ENCODE data around the gene MATN1. TPM values are rescaled to one million over a fixed set of nuclear protein-coding genes. Genes with fewer than 3 reads are reported as not detected.

Gene MATN1
- total and polyA plus RNA-seq, 4 donors, result 0.50 to 1.4 (median 0.88) TPM

GRCh38 chr1:30685796-30686165, 37.6 kb downstream of the MATN1 start:
- Histone ChIP-seq H3K36me3 (ENCODE audit: control insufficient read depth, insufficient read depth, low read length) (no peaks in the 10 kb centered on the region), H3K27me3 (ENCODE audit: control insufficient read depth, insufficient read depth, low read length) (peaks cover 32% of the 10 kb centered on the region)
- 35% methylated on average over 8 of the region's 11 CpGs for WGBS (ENCODE audit: insufficient coverage)

GRCh38 chr1:30684881-30685795, 38.2 kb downstream of the MATN1 start:
- H3K27ac ChIP-seq (ENCODE audit: low read depth, low read length), result no peak overlapping the region
- H3K9me3 ChIP-seq (ENCODE audit: control insufficient read depth, insufficient read depth, low read length), result peaks cover 2% of the 10 kb centered on the region
- WGBS (ENCODE audit: insufficient coverage), result 6% methylated on average over 45 of the region's 56 CpGs
- H3K27me3 ChIP-seq (ENCODE audit: control insufficient read depth, insufficient read depth, low read length), result peaks cover 32% of the 10 kb centered on the region
- DNase-seq (ENCODE audit: low read depth in 4 of 6, low spot score in 6 of 6), result peak in 2 of 6 donors; percentile 46 to 85
- H3K4me1 ChIP-seq (ENCODE audit: control insufficient read depth, insufficient read depth, low read length), result peaks cover 28% of the 10 kb centered on the region
- H3K4me3 ChIP-seq (ENCODE audit: low read depth, low read length), result no peak overlapping the region
- no peaks in the 10 kb centered on the region for H3K36me3 ChIP-seq (ENCODE audit: control insufficient read depth, insufficient read depth, low read length)

More at GRCh38 chr1:30685796-30686165, 37.6 kb downstream of the MATN1 start:
- H3K4me1 ChIP-seq (ENCODE audit: control insufficient read depth, insufficient read depth, low read length), result peaks cover 31% of the 10 kb centered on the region
- no peak for DNase-seq (ENCODE audit: low read depth in 4 of 6, low spot score in 6 of 6)
- H3K9me3 ChIP-seq (ENCODE audit: control insufficient read depth, insufficient read depth, low read length), result no peaks in the 10 kb centered on the region
- H3K27ac ChIP-seq (ENCODE audit: low read depth, low read length), result no peak overlapping the region
- H3K4me3 ChIP-seq (ENCODE audit: low read depth, low read length), result no peak overlapping the region

- Histone ChIP-seq H3K27me3 (ENCODE audit: control insufficient read depth, insufficient read depth, low read length) (peaks cover 32% of the 10 kb centered on the region), H3K4me3 (ENCODE audit: low read depth, low read length) (no peak overlapping the region), H3K9me3 (ENCODE audit: control insufficient read depth, insufficient read depth, low read length) (peaks cover 4% of the 10 kb centered on the region), H3K4me1 (ENCODE audit: control insufficient read depth, insufficient read depth, low read length) (peaks cover 21% of the 10 kb centered on the region), H3K36me3 (ENCODE audit: control insufficient read depth, insufficient read depth, low read length) (no peaks in the 10 kb centered on the region), H3K27ac (ENCODE audit: low read depth, low read length) (no peak overlapping the region)
- no peak for DNase-seq (ENCODE audit: low read depth in 4 of 6, low spot score in 6 of 6)
- WGBS (ENCODE audit: insufficient coverage), result 86% methylated on average over 4 of the region's 4 CpGs
Observed at GRCh38 chr1:30684259-30684658, 39.1 kb downstream of the MATN1 start.

GRCh38 chr1:30683699-30684098, 39.7 kb downstream of the MATN1 start:
- peaks cover 4% of the 10 kb centered on the region for H3K9me3 ChIP-seq (ENCODE audit: control insufficient read depth, insufficient read depth, low read length)
- no peaks in the 10 kb centered on the region for H3K36me3 ChIP-seq (ENCODE audit: control insufficient read depth, insufficient read depth, low read length)
- H3K27ac ChIP-seq (ENCODE audit: low read depth, low read length), result no peak overlapping the region
- no peak overlapping the region for H3K4me3 ChIP-seq (ENCODE audit: low read depth, low read length)
- H3K27me3 ChIP-seq (ENCODE audit: control insufficient read depth, insufficient read depth, low read length), result peaks cover 32% of the 10 kb centered on the region
- WGBS (ENCODE audit: insufficient coverage), result 89% methylated on average over 5 of the region's 5 CpGs
- peaks cover 18% of the 10 kb centered on the region for H3K4me1 ChIP-seq (ENCODE audit: control insufficient read depth, insufficient read depth, low read length)
- DNase-seq (ENCODE audit: low read depth in 4 of 6, low spot score in 6 of 6), result no peak

- no peak overlapping the region for H3K4me3 ChIP-seq (ENCODE audit: low read depth, low read length)
- DNase-seq (ENCODE audit: low read depth in 4 of 6, low spot score in 6 of 6), result no peak
- no peak overlapping the region for H3K27ac ChIP-seq (ENCODE audit: low read depth, low read length)
- peaks cover 4% of the 10 kb centered on the region for H3K9me3 ChIP-seq (ENCODE audit: control insufficient read depth, insufficient read depth, low read length)
- peaks cover 32% of the 10 kb centered on the region for H3K27me3 ChIP-seq (ENCODE audit: control insufficient read depth, insufficient read depth, low read length)
- WGBS (ENCODE audit: insufficient coverage), result 79% methylated on average over 8 of the region's 8 CpGs
- no peaks in the 10 kb centered on the region for H3K36me3 ChIP-seq (ENCODE audit: control insufficient read depth, insufficient read depth, low read length)
- peaks cover 18% of the 10 kb centered on the region for H3K4me1 ChIP-seq (ENCODE audit: control insufficient read depth, insufficient read depth, low read length)
Observed at GRCh38 chr1:30682396-30683275, 40.7 kb downstream of the MATN1 start.

GRCh38 chr1:30681782-30682181, 41.6 kb downstream of the MATN1 start:
- Histone ChIP-seq H3K27me3 (ENCODE audit: control insufficient read depth, insufficient read depth, low read length) (peaks cover 32% of the 10 kb centered on the region), H3K4me3 (ENCODE audit: low read depth, low read length) (no peak overlapping the region), H3K27ac (ENCODE audit: low read depth, low read length) (no peak overlapping the region), H3K36me3 (ENCODE audit: control insufficient read depth, insufficient read depth, low read length) (no peaks in the 10 kb centered on the region), H3K9me3 (ENCODE audit: control insufficient read depth, insufficient read depth, low read length) (peaks cover 4% of the 10 kb centered on the region), H3K4me1 (ENCODE audit: control insufficient read depth, insufficient read depth, low read length) (peaks cover 18% of the 10 kb centered on the region)
- WGBS (ENCODE audit: insufficient coverage), result 91% methylated on average over 2 of the region's 3 CpGs
- DNase-seq (ENCODE audit: low read depth in 4 of 6, low spot score in 6 of 6), result no peak

- Histone ChIP-seq H3K27me3 (ENCODE audit: control insufficient read depth, insufficient read depth, low read length) (peaks cover 30% of the 10 kb centered on the region), H3K27ac (ENCODE audit: low read depth, low read length) (no peak overlapping the region), H3K4me3 (ENCODE audit: low read depth, low read length) (no peak overlapping the region), H3K9me3 (ENCODE audit: control insufficient read depth, insufficient read depth, low read length) (peaks cover 7% of the 10 kb centered on the region), H3K36me3 (ENCODE audit: control insufficient read depth, insufficient read depth, low read length) (no peaks in the 10 kb centered on the region), H3K4me1 (ENCODE audit: control insufficient read depth, insufficient read depth, low read length) (peaks cover 18% of the 10 kb centered on the region)
- no peak for DNase-seq (ENCODE audit: low read depth in 4 of 6, low spot score in 6 of 6)
- WGBS (ENCODE audit: insufficient coverage), result 92% methylated on average over 7 of the region's 7 CpGs
Observed at GRCh38 chr1:30680879-30681278, 42.5 kb downstream of the MATN1 start.

- no peak for DNase-seq (ENCODE audit: low read depth in 4 of 6, low spot score in 6 of 6)
- Histone ChIP-seq H3K27me3 (ENCODE audit: control insufficient read depth, insufficient read depth, low read length) (peaks cover 25% of the 10 kb centered on the region), H3K36me3 (ENCODE audit: control insufficient read depth, insufficient read depth, low read length) (no peaks in the 10 kb centered on the region), H3K27ac (ENCODE audit: low read depth, low read length) (no peak overlapping the region), H3K4me3 (ENCODE audit: low read depth, low read length) (no peak overlapping the region), H3K9me3 (ENCODE audit: control insufficient read depth, insufficient read depth, low read length) (peaks cover 7% of the 10 kb centered on the region), H3K4me1 (ENCODE audit: control insufficient read depth, insufficient read depth, low read length) (peaks cover 14% of the 10 kb centered on the region)
- WGBS (ENCODE audit: insufficient coverage), result 97% methylated on average over 7 of the region's 7 CpGs
Observed at GRCh38 chr1:30680429-30680828, 43.0 kb downstream of the MATN1 start.

GRCh38 chr1:30679976-30680305, 43.4 kb downstream of the MATN1 start:
- DNase-seq (ENCODE audit: low read depth in 4 of 6, low spot score in 6 of 6), result no peak
- Histone ChIP-seq H3K4me3 (ENCODE audit: low read depth, low read length) (no peak overlapping the region), H3K9me3 (ENCODE audit: control insufficient read depth, insufficient read depth, low read length) (peaks cover 7% of the 10 kb centered on the region), H3K27ac (ENCODE audit: low read depth, low read length) (no peak overlapping the region), H3K36me3 (ENCODE audit: control insufficient read depth, insufficient read depth, low read length) (no peaks in the 10 kb centered on the region), H3K27me3 (ENCODE audit: control insufficient read depth, insufficient read depth, low read length) (peaks cover 22% of the 10 kb centered on the region), H3K4me1 (ENCODE audit: control insufficient read depth, insufficient read depth, low read length) (peaks cover 10% of the 10 kb centered on the region)
- WGBS (ENCODE audit: insufficient coverage), result 93% methylated on average over 1 of the region's 2 CpGs
